Activated gamma-delta T cell (primary cell): Measurements from ENCODE around the gene ADGRL3.

ENCODE experiments used
- DNase-seq: peaks from one replicate; lab custom pipeline; 2025; lab: John Stamatoyannopoulos, UW

The ADGRL3 gene

GRCh38 chr4:61997831-61998230 is 797.7 kb downstream of the ADGRL3 start:
- no peak for DNase-seq

- no peak for DNase-seq
Observed at GRCh38 chr4:62003695-62004094, 803.6 kb downstream of the ADGRL3 start.

GRCh38 chr4:62004881-62005280 is 804.8 kb downstream of the ADGRL3 start:
- DNase-seq, result no peak

- DNase-seq, result no peak
Observed at GRCh38 chr4:62006108-62006507, 806.0 kb downstream of the ADGRL3 start.

- DNase-seq, result no peak
Observed at GRCh38 chr4:62015043-62015739, 815.1 kb downstream of the ADGRL3 start.

- no peak for DNase-seq
Observed at GRCh38 chr4:62018537-62018936, 818.4 kb downstream of the ADGRL3 start.

GRCh38 chr4:62023633-62024032 is 823.5 kb downstream of the ADGRL3 start:
- DNase-seq, result no peak

- DNase-seq, result no peak
Observed at GRCh38 chr4:62028745-62029144, 828.6 kb downstream of the ADGRL3 start.

- DNase-seq, result no peak
Observed at GRCh38 chr4:62030958-62031357, 830.8 kb downstream of the ADGRL3 start.

GRCh38 chr4:62037571-62037970 is 837.4 kb downstream of the ADGRL3 start:
- no peak for DNase-seq

GRCh38 chr4:62051332-62051731 is 851.2 kb downstream of the ADGRL3 start:
- no peak for DNase-seq

GRCh38 chr4:62053974-62054373 is 853.8 kb downstream of the ADGRL3 start:
- DNase-seq, result no peak

GRCh38 chr4:62057031-62057430 is 856.9 kb downstream of the ADGRL3 start:
- DNase-seq, result no peak

- no peak for DNase-seq
Observed at GRCh38 chr4:62058571-62058970, 858.4 kb downstream of the ADGRL3 start.

GRCh38 chr4:62070291-62070852 is 870.2 kb downstream of the ADGRL3 start:
- DNase-seq, result no peak

GRCh38 chr4:62075089-62075488 is 875.0 kb downstream of the ADGRL3 start:
- no peak for DNase-seq

GRCh38 chr4:62075521-62075920 is 875.4 kb downstream of the ADGRL3 start:
- no peak for DNase-seq

GRCh38 chr4:62077406-62077805 is 877.3 kb downstream of the ADGRL3 start:
- DNase-seq, result no peak

GRCh38 chr4:62080431-62080830 is 880.3 kb downstream of the ADGRL3 start:
- DNase-seq, result no peak

GRCh38 chr4:62087706-62088105 is 887.6 kb downstream of the ADGRL3 start:
- DNase-seq, result no peak

- DNase-seq, result no peak
Observed at GRCh38 chr4:62093735-62094134, 893.6 kb downstream of the ADGRL3 start.

- no peak for DNase-seq
Observed at GRCh38 chr4:62096881-62097280, 896.8 kb downstream of the ADGRL3 start.

GRCh38 chr4:62115216-62115615 is 915.1 kb downstream of the ADGRL3 start:
- DNase-seq, result no peak

GRCh38 chr4:62117886-62118285 is 917.8 kb downstream of the ADGRL3 start:
- DNase-seq, result no peak
